HUES6 (cell line): ENCODE data around the gene MBTPS1.

Source experiments
- H3K27ac ChIP-seq: 2 replicates; pipeline ENCODE4 v1.7.0; 2013; ENCODE audit warnings: low read depth, mild to moderate bottlenecking, low read length, inconsistent platforms
- H3K27me3 ChIP-seq: 2 replicates; pipeline ENCODE4 v1.6.1; 2013; ENCODE audit warnings: low read length; ENCODE audit not compliant: control insufficient read depth, insufficient read depth
- H3K36me3 ChIP-seq: 2 replicates; pipeline ENCODE4 v1.6.1; 2013; ENCODE audit warnings: low read length; ENCODE audit not compliant: control insufficient read depth, insufficient read depth
- H3K4me1 ChIP-seq: 2 replicates; pipeline ENCODE4 v1.6.1; 2013; ENCODE audit warnings: low read length; ENCODE audit not compliant: control insufficient read depth, insufficient read depth
- H3K4me3 ChIP-seq: 2 replicates; pipeline ENCODE4 v1.5.1; 2013; ENCODE audit warnings: low read depth, low read length
- H3K9ac ChIP-seq: one replicate; pipeline ENCODE4 v1.6.1; 2013; ENCODE audit warnings: mild to moderate bottlenecking, low read length
- H3K9me3 ChIP-seq: 2 replicates; pipeline ENCODE4 v1.6.1; 2013; ENCODE audit warnings: low read depth, low read length; ENCODE audit not compliant: control insufficient read depth, insufficient read depth

Gene MBTPS1

GRCh38 chr16:84116720-84117493 is at the start of gene MBTPS1:
Gene MBTPS1, minus strand, starts transcription at chr16:84116942. Its CDS starts 15,159 bp downstream, at chr16:84101783.
- Histone ChIP-seq H3K4me1 (peaks cover 7% of the 10 kb centered on the region; the same call in 1 of the 2 replicates), H3K27ac (peak within 1 kb of the TSS; percentile 71; the same call in 1 of the 2 replicates), H3K9ac (peak within 1 kb of the TSS; percentile 97), H3K27me3 (no peaks in the 10 kb centered on the region), H3K36me3 (peaks cover 4% of the 10 kb centered on the region; the same call in 1 of the 2 replicates), H3K4me3 (peak within 1 kb of the TSS; percentile 90), H3K9me3 (no peaks in the 10 kb centered on the region)

DNA sequence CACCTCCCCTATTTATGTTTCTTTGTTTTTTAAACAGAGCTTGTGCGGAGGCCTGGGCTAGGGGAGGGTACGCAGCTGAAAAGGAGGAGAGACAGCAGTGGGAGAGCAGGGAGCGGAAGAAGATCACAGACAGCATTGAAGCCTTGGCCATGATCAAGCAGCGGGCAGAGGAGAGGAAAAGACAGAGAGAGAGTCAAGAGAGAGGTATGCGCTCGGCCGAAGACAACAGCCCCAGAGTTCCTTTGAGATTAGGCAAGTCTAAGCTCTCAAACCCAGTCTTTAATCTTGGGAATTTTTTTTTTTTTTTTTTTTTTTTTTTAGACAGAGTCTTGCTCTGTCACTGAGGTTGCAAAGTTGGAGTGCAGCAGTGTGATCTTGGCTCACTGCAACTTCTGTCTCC is 49.0 kb upstream of the MBTPS1 start:
- Histone ChIP-seq H3K4me1 (no peaks in the 10 kb centered on the region), H3K27ac (no peak overlapping the region), H3K4me3 (no peak overlapping the region), H3K9ac (no peak overlapping the region), H3K36me3 (no peaks in the 10 kb centered on the region), H3K27me3 (peaks cover 7% of the 10 kb centered on the region; the same call in 1 of the 2 replicates), H3K9me3 (no peaks in the 10 kb centered on the region)

- Histone ChIP-seq H3K27ac (no peak overlapping the region), H3K4me1 (no peaks in the 10 kb centered on the region), H3K27me3 (peaks cover 7% of the 10 kb centered on the region; the same call in 1 of the 2 replicates), H3K36me3 (no peaks in the 10 kb centered on the region), H3K9me3 (no peaks in the 10 kb centered on the region), H3K4me3 (no peak overlapping the region), H3K9ac (no peak overlapping the region)
Observed at GRCh38 chr16:84161801-84162200, 45.1 kb upstream of the MBTPS1 start.

DNA sequence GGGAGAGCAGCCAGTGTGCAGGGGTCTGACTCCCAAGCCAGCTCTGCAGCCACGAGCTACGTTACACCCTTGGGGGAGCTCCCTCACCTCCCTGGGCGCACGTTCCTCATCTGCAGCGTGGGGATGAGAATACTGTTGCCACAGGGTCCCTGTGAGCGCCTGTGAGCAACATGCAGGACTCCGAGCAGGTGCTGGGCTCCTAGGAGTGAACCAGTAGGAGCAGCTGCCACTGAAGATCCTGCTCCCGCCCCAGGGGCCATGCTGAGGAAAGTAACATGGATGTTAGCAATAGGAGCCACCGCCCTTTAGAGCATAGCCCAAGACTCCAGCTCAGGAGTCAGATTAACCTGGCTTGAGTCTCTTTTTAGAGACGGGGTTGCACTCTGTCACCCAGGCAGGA is 44.3 kb upstream of the MBTPS1 start:
- Histone ChIP-seq H3K36me3 (no peaks in the 10 kb centered on the region), H3K27me3 (peaks cover 7% of the 10 kb centered on the region; the same call in 1 of the 2 replicates)

GRCh38 chr16:84159800-84160199 is 43.1 kb upstream of the MBTPS1 start:
- no peak overlapping the region for H3K4me3 ChIP-seq
- H3K9ac ChIP-seq, result no peak overlapping the region
- no peak overlapping the region for H3K27ac ChIP-seq
- H3K9me3 ChIP-seq, result no peaks in the 10 kb centered on the region
- no peaks in the 10 kb centered on the region for H3K4me1 ChIP-seq
- peaks cover 7% of the 10 kb centered on the region; the same call in 1 of the 2 replicates for H3K27me3 ChIP-seq
- H3K36me3 ChIP-seq, result no peaks in the 10 kb centered on the region

More for the DNA sequence above, 44.3 kb upstream of the MBTPS1 start:
- Histone ChIP-seq H3K9ac (no peak overlapping the region), H3K4me1 (no peaks in the 10 kb centered on the region), H3K27ac (no peak overlapping the region), H3K9me3 (no peaks in the 10 kb centered on the region), H3K4me3 (no peak overlapping the region)

GRCh38 chr16:84159007-84159406 is 42.3 kb upstream of the MBTPS1 start:
- H3K27me3 ChIP-seq, result peaks cover under 1% of the 10 kb centered on the region; the same call in 1 of the 2 replicates
- H3K9ac ChIP-seq, result no peak overlapping the region
- no peaks in the 10 kb centered on the region for H3K36me3 ChIP-seq

GRCh38 chr16:84156342-84156784 is 39.6 kb upstream of the MBTPS1 start:
- no peak overlapping the region for H3K27ac ChIP-seq
- no peaks in the 10 kb centered on the region for H3K9me3 ChIP-seq
- H3K4me1 ChIP-seq, result no peaks in the 10 kb centered on the region
- H3K27me3 ChIP-seq, result no peaks in the 10 kb centered on the region
- no peak overlapping the region for H3K9ac ChIP-seq
- H3K36me3 ChIP-seq, result no peaks in the 10 kb centered on the region
- H3K4me3 ChIP-seq, result no peak overlapping the region

More at GRCh38 chr16:84159007-84159406, 42.3 kb upstream of the MBTPS1 start:
- Histone ChIP-seq H3K4me3 (no peak overlapping the region), H3K4me1 (no peaks in the 10 kb centered on the region), H3K9me3 (no peaks in the 10 kb centered on the region), H3K27ac (no peak overlapping the region)

- H3K27me3 ChIP-seq, result no peaks in the 10 kb centered on the region
- no peaks in the 10 kb centered on the region for H3K36me3 ChIP-seq
- H3K27ac ChIP-seq, result no peak overlapping the region
- no peaks in the 10 kb centered on the region for H3K4me1 ChIP-seq
- no peak overlapping the region for H3K9ac ChIP-seq
- no peaks in the 10 kb centered on the region for H3K9me3 ChIP-seq
- H3K4me3 ChIP-seq, result no peak overlapping the region
Observed at GRCh38 chr16:84155771-84156170, 39.0 kb upstream of the MBTPS1 start.

GRCh38 chr16:84155226-84155625 is 38.5 kb upstream of the MBTPS1 start:
- Histone ChIP-seq H3K9me3 (no peaks in the 10 kb centered on the region), H3K27me3 (no peaks in the 10 kb centered on the region), H3K4me3 (no peak overlapping the region), H3K9ac (no peak overlapping the region), H3K4me1 (no peaks in the 10 kb centered on the region), H3K36me3 (no peaks in the 10 kb centered on the region), H3K27ac (no peak overlapping the region)

DNA sequence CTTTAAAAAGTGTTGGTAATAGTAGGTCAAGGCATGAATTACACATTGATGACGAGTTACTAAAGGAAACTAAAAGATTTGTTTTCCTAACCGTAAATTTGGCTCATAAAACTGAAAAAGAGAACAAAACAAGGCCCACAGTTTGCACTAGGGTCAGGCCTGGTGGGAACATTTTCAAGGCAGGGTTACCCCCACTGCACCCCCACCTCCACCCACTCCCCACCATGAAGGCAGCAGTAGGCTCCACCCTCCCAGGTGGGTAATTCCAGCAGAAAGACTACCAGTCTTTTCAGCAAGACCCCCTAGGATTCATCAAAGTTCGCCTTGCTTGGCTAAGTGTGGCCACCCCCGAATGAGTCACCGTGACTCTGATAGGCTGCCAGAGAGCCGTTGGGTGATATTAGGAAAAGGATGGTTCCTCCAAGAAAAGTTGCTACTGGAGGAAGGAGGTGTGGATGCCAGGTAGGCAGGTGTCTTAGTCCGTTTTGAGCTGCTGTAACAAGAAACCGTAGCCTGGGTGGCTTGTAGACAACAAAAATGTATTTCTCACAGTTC is 37.0 kb upstream of the MBTPS1 start:
- Histone ChIP-seq H3K36me3 (no peaks in the 10 kb centered on the region), H3K4me1 (no peaks in the 10 kb centered on the region), H3K27me3 (no peaks in the 10 kb centered on the region), H3K9me3 (no peaks in the 10 kb centered on the region), H3K27ac (no peak overlapping the region), H3K4me3 (no peak overlapping the region), H3K9ac (no peak overlapping the region)

- peaks cover 10% of the 10 kb centered on the region for H3K27me3 ChIP-seq
- H3K9me3 ChIP-seq, result no peaks in the 10 kb centered on the region
- no peak overlapping the region for H3K4me3 ChIP-seq
- H3K27ac ChIP-seq, result no peak overlapping the region
- H3K9ac ChIP-seq, result no peak overlapping the region
- no peaks in the 10 kb centered on the region for H3K36me3 ChIP-seq
- no peaks in the 10 kb centered on the region for H3K4me1 ChIP-seq
Observed at GRCh38 chr16:84150926-84151325, 34.2 kb upstream of the MBTPS1 start.
